ENCODE results near the gene POM121L2. TPM values are rescaled to one million over a fixed set of nuclear protein-coding genes. Genes with fewer than 3 reads are reported as not detected.

POM121L2 gene
- total RNA-seq, result not detected in 2 replicates

DNA sequence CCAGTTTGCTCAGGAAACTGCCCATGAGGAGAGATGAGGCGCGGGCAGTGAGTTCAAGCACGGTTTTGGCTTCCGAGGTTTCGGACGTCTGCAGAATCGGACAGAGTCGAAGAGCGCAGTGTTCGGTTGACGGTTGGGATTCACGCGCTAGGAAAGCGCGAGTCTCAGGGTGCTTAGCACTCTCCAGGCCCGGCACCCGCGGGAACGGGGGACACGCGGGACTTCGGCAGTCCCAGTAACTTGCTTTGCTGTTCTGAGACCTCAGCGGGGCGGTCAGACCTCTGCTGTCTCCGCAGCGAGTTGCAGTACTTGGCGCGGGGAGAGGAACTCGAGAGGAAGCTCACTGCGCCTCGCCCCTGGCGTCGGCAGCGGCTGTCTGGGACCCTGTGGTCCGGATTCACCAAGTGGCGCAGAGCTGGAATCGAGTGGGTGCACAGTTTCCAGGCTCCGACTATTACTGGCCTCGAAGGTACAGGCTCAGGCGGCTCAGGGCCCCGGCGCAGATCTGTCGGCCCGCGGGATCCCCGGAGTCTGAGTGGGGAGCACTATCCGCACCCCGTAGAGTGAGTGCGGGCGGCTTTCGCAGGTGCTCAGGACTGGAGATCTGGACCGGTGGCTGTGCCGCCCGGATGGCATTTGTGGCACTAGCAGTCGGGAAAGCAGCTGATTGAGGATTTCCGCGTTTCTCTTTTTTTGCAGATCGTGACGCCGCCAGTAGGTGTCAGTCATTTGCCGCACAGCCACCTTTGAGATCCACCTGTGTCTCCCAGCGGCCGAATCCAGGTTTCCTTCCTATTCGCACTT lies at the start of gene POM121L2:
TSS of gene POM121L2 (minus strand) at position 128 of the 804 bp plus-strand sequence. CDS start at position 25, 103 bp downstream.

Other genes with a start within 250 kb of the POM121L2 start
- not detected in 2 replicates for gene PRSS16, start 64.6 kb downstream of the POM121L2 start, total RNA-seq
- 0.54 and 0.66 TPM in 2 replicates for gene ZNF391, start 76.5 kb upstream of the POM121L2 start, total RNA-seq
- 5.6 and 7.3 TPM in 2 replicates for gene ZNF184, start 160.8 kb upstream of the POM121L2 start, total RNA-seq

Data from endothelial cell of coronary artery (primary cell).